HT-29 (cell line): ENCODE results near the gene CAPN15. TPM values are rescaled to one million over a fixed set of nuclear protein-coding genes. Genes with fewer than 3 reads are reported as not detected.
A peak's percentile ranks its signal among the peaks of the same experiment; 100 is the strongest.

Experiments
- DNase-seq: peaks from one replicate; pipeline ENCODE4 v3.0.0-alpha.2; 2015; ENCODE audit warnings: low spot score
- total RNA-seq: library from RNA; depleted of rRNA; stranded (reverse); fragments of >200 nt; shearing (Covaris generic); gene quantifications from 2 replicates; pipeline ENCODE4 v1.2.3, GENCODE V29; 2014

Gene CAPN15
- total RNA-seq, 1 experiment from 2014 or later = 161 TPM

GRCh38 chr16:577796-578195 is 50.3 kb downstream of the CAPN15 start:
- no peak for DNase-seq

GRCh38 chr16:578232-578869 is 50.8 kb downstream of the CAPN15 start:
- DNase-seq = no peak

DNA sequence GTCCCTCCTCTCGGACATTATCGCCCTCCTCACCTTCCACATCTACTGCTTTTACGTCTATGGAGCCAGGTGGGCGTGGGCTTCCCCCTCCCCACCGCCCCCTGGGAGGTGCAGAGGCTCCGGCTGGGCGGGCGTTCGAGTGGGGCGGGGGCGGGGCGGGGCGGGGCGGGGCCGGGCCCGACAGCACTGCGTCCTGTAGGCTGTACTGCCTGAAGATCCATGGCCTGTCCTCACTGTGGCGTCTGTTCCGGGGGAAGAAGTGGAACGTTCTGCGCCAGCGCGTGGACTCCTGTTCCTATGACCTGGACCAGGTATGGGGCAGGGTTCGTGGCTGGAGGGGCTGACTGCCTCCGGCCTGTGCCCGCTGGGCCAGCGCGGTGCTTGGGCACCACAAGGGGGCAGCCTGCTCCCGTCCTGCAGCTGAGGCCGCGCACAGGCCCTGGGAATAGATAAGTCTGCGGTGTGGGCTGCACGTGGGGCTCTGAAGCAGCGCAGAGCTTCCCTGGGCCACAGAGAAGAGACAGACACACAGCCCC is 51.4 kb downstream of the CAPN15 start:
- peak; percentile 69 for DNase-seq

DNA sequence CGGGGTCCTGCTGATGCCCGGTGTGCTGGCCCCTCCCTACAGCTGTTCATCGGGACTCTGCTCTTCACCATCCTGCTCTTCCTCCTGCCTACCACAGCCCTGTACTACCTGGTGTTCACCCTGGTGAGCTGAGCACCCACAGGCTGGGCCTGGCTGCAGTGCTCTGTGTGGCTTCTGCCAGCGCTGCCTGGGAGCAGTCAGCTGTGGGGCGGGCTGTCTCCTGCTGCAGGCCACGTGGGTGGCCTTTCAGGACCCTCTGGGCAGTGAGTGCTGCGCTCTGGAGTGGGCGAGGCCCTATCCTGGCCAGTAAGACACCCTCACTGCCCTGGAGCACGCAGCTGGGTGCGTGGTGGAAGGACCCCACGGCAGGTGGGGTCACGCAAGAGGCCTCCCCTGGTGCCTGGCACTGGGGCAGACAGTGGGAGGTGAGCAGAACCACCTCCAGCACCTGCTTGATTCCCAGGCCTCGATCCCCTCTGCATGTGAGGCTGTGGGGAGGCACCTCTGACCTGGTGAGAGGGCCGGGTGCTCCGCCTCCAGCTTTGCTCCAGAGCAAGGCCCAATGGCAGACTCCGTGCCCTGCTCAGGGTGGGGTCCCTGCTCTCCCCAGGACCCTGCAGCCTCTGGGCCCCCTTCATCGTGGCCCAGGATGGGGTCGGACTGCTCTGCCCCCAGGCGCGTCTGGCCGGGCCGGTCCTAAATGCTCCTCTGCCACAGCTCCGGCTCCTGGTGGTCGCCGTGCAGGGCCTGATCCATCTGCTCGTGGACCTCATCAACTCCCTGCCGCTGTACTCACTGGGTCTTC is 52.8 kb downstream of the CAPN15 start:
- no peak for DNase-seq

GRCh38 chr16:580946-581498 is 53.5 kb downstream of the CAPN15 start:
- DNase-seq = no peak

GRCh38 chr16:582218-582613 is 54.7 kb downstream of the CAPN15 start:
- no peak for DNase-seq

- DNase-seq = no peak
Measured at GRCh38 chr16:582614-583331, 55.3 kb downstream of the CAPN15 start.

GRCh38 chr16:583470-583814 is 55.9 kb downstream of the CAPN15 start:
- DNase-seq = no peak

GRCh38 chr16:583815-584591 is 56.5 kb downstream of the CAPN15 start:
- DNase-seq = no peak

- peak; percentile 72 for DNase-seq
Measured at GRCh38 chr16:585351-585750, 57.8 kb downstream of the CAPN15 start.

GRCh38 chr16:586047-586644 is 58.6 kb downstream of the CAPN15 start:
- no peak for DNase-seq

DNA sequence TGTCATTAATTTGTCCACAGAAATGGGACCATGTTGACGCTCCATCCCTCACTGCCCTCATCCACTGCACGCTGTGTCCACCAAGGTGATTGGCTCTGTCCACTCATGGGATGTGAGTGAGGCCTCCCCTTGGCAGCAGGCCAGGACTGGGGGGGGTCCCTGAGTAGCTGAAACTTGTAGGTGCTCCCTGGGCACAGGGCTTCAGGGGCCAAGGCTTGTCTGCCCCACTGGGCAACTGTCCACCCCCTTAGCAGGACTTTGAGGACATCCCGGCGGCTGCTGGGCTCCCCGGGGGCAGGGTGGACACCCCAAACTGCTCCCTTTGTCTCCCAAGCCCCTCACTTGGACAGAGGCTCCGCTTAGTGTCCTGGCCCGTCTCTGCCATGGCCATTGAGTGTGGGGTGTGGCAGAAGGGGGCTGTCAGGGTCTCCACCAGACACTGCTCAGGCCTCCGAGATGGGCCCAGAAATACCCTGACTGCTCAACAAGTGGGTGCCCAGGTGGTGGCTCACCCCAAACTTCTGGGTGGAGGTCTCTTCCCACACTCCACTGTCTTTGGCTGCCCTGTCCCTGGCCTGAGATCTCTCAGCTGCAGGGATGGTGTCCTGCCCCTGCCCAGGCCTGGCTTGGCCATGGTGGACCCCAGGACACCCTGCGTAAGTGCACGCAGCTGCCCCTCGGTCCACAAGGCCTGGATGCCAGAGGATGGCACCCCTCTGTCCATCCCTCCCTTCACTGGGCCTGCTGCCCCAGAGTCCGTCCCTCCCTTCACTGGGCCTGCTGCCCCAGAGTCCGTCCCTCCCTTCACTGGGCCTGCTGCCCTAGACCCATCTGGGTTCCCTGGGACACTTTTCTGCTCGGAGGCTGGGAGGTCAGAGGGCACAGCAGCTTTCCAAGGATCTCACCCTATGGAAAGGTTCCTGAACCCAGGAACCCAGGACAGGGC is 59.4 kb downstream of the CAPN15 start:
- no peak for DNase-seq

- peak; percentile 56 for DNase-seq
Measured at GRCh38 chr16:588639-588888, 61.1 kb downstream of the CAPN15 start.

- DNase-seq = peak; percentile 95
Measured at GRCh38 chr16:588889-589657, 61.6 kb downstream of the CAPN15 start.

GRCh38 chr16:589658-590187 is 62.2 kb downstream of the CAPN15 start, which contains the start of gene RAB40C:
RAB40C (plus strand) TSS chr16:590066; CDS start chr16:590292, 226 bp downstream.
- peak; percentile 97 for DNase-seq

DNA sequence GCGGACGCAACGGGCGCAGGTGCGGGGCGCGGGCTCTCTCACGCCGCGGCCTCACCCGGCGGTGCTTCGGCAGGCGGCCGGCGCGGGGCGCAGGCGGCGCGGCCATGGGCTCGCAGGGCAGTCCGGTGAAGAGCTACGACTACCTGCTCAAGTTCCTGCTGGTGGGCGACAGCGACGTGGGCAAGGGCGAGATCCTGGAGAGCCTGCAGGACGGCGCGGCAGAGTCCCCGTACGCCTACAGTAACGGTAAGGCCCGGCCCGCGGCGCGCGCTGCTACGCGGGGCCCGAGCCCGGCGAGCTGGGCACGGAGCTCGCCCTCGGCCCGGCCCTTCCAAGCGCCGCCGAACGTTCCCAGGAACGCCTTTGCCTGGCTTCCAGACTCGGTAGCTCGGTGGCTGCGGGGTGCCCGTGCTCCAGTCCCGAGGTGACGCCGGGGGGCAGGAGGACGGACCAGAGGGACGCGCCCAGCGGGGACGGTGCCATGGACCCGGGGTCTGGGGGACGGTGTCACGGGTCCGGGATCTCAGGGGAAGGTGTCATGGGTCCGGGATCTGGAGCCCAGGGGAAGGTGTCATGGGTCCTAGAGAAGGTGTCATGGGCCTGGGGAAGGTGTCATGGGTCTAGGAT is 62.8 kb downstream of the CAPN15 start:
- DNase-seq = peak; percentile 59

- DNase-seq = no peak
Measured at GRCh38 chr16:590815-591200, 63.3 kb downstream of the CAPN15 start.

GRCh38 chr16:591231-591630 is 63.7 kb downstream of the CAPN15 start:
- DNase-seq = no peak
